GM19372 (cell line): ENCODE measurements around the gene LTBP3.
"Not testable (repeated sequence)": the region's sequence is repeated elsewhere in the genome, so short reads cannot be mapped to it uniquely, and the experiment has no call there.

Experiments
- ATAC-seq: cut with Tn5 transposase; IDR thresholded peaks from one replicate; pipeline ENCODE4 v1.9.1; 2021; ENCODE audit warnings: mild to moderate bottlenecking, low read depth, moderate library complexity; ENCODE audit not compliant: unreplicated experiment

Gene LTBP3

GRCh38 chr11:65572356-65573051, 14.3 kb upstream of the LTBP3 start, which contains the start of gene FAM89B:
Gene FAM89B (plus strand): TSS chr11:65572538. CDS start chr11:65572670, 132 bp downstream.
- no peak for ATAC-seq

- no peak for ATAC-seq
Observed at GRCh38 chr11:65571940-65572339, 13.8 kb upstream of the LTBP3 start.

GRCh38 chr11:65571420-65571819, 13.3 kb upstream of the LTBP3 start:
- ATAC-seq = no peak

GRCh38 chr11:65569973-65570918, 12.1 kb upstream of the LTBP3 start, which contains the start of gene ZNRD2:
Gene ZNRD2 (plus strand): TSS chr11:65570477. CDS start chr11:65570492, 15 bp downstream.
- peak; percentile 60 for ATAC-seq

GRCh38 chr11:65569164-65569972, 11.2 kb upstream of the LTBP3 start:
- peak; percentile 1 for ATAC-seq

GRCh38 chr11:65565624-65566453, 7.7 kb upstream of the LTBP3 start:
- no peak for ATAC-seq

- not testable (repeated sequence) for ATAC-seq
Observed at GRCh38 chr11:65564879-65565559, 6.9 kb upstream of the LTBP3 start.

- no peak for ATAC-seq
Observed at GRCh38 chr11:65563601-65564000, 5.4 kb upstream of the LTBP3 start.

GRCh38 chr11:65562788-65563187, 4.6 kb upstream of the LTBP3 start:
- ATAC-seq = no peak

- no peak for ATAC-seq
Observed at GRCh38 chr11:65562020-65562419, 3.9 kb upstream of the LTBP3 start.

- ATAC-seq = no peak
Observed at GRCh38 chr11:65560555-65561418, 2.6 kb upstream of the LTBP3 start.

GRCh38 chr11:65559951-65560537, 1.9 kb upstream of the LTBP3 start:
- no peak for ATAC-seq

GRCh38 chr11:65559535-65559934, 1.4 kb upstream of the LTBP3 start:
- no peak for ATAC-seq

GRCh38 chr11:65558930-65559509, 861 bp upstream of the LTBP3 start:
- no peak for ATAC-seq

GRCh38 chr11:65557280-65558001, 718 bp downstream of the LTBP3 start:
- no peak for ATAC-seq

GRCh38 chr11:65556470-65557279, 1.5 kb downstream of the LTBP3 start:
- no peak for ATAC-seq
